ENCODE results near the gene NBEA.
"Not testable (repeated sequence)": the region's sequence is repeated elsewhere in the genome, so short reads cannot be mapped to it uniquely, and the experiment has no call there.

Gene NBEA, protein sequence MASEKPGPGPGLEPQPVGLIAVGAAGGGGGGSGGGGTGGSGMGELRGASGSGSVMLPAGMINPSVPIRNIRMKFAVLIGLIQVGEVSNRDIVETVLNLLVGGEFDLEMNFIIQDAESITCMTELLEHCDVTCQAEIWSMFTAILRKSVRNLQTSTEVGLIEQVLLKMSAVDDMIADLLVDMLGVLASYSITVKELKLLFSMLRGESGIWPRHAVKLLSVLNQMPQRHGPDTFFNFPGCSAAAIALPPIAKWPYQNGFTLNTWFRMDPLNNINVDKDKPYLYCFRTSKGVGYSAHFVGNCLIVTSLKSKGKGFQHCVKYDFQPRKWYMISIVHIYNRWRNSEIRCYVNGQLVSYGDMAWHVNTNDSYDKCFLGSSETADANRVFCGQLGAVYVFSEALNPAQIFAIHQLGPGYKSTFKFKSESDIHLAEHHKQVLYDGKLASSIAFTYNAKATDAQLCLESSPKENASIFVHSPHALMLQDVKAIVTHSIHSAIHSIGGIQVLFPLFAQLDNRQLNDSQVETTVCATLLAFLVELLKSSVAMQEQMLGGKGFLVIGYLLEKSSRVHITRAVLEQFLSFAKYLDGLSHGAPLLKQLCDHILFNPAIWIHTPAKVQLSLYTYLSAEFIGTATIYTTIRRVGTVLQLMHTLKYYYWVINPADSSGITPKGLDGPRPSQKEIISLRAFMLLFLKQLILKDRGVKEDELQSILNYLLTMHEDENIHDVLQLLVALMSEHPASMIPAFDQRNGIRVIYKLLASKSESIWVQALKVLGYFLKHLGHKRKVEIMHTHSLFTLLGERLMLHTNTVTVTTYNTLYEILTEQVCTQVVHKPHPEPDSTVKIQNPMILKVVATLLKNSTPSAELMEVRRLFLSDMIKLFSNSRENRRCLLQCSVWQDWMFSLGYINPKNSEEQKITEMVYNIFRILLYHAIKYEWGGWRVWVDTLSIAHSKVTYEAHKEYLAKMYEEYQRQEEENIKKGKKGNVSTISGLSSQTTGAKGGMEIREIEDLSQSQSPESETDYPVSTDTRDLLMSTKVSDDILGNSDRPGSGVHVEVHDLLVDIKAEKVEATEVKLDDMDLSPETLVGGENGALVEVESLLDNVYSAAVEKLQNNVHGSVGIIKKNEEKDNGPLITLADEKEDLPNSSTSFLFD (N-terminal part only)

DNA sequence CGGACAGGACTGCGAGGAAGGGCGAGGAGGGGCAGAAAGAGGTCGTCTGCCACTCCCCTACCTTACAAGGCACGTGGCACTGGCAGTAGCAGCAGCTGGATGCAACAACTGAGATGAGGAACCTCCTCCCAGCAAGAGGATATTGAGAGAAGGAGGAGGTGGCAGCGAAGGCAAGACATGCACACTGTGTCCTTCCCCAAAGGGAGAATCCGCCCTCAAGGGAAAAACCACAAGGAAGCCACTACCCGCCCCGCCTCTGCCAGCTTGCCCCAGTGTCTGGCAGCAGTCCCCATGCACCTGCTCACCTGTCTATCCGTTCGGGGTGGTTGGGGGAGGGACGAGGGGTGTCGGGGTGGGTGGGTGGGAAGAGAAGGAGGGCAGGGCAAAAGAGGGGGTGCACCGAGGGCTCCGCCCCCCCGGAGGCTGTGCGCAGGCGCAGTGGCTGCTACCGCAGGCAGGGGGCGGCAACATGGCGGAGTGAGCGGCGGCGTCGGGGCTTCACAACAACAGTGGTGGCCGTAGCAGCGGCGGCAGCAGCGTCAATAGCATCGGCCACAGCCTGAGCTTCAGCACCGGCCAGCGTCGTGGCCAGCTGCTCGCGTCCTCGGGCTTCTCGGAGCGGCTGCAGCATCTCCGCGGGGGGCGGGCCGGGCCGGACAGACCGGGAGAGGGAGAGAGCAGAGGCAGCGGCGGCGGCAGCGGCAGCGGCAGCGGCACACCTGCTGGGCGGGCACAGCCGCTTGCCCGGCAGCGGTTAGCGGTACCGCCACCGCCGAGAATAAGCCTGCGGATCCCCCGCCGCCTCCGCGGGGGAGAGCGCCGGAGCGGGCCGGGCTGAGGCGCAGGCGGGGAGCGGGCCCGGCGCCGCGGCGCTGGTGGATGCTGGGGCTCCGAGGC, at the start of gene NBEA:
Gene NBEA, plus strand, starts transcription at position 436 of the 897 bp plus-strand sequence. CDS start 551 bp downstream, outside the sequence.
- peak; percentile 16 for DNase-seq (ENCODE audit: low read depth)

DNA sequence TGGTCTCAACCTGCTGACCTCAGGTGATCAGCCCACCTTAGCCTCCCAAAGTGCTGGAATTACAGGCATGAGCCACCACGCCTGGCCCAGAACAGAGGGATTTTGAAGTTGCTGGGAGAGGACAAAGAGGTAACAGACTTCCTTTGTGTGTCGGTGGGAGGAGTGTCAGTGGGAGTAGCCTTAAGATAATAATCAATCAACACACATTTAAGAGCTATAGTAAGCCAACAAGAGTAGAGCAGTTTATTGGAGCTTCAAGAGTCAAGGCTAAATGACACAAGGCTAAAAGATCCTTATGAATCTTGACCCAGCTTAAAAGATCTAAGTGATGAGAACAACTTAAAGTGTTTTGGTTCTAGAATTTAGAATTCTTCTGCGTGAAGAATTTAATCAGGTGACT, 47.3 kb upstream of the NBEA start:
- DNase-seq (ENCODE audit: low read depth) = no peak

DNA sequence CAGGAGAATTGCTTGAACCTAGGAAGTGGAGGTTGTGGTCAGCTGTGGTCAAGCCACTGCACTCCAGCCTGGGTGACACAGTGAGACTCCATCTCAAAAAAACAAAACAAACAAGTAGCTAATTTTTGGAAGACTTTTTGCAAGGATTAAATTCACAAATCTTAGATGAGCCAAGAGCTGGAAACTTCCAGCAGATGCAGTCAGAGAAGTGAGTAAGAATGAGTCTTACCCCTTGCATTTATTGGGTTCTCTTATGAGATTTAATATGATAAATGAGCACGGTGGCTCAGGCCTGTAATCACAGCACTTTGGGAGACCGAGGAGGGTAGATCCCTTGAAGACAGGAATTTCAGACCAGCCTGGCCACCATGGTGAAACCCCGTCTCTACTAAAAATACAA, 44.9 kb upstream of the NBEA start:
- no peak for DNase-seq (ENCODE audit: low read depth)

GRCh38 chr13:34899888-34900287, 42.2 kb upstream of the NBEA start:
- DNase-seq (ENCODE audit: low read depth) = no peak

DNA sequence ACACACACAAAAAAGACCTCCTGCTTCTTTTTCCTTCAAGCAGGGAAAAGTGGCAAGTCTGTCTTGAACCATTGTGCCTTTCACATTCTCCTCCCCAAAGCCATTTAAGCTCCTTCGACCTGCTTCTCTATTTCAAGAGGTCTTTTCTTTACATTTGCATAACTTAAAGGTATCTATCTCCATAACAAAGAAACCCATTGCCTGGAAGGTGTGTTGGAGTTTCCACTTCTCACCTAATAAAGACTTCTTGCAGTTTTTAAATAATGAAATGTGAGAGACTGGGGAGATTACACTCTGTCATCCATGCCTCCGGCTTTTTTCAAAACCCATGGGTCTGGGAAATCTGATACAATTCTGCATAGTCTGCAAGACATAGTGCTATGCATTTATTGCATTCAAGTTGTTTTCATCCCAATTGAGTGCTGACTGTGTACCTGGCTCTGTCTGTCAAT, 41.8 kb upstream of the NBEA start:
- DNase-seq (ENCODE audit: low read depth) = no peak

DNA sequence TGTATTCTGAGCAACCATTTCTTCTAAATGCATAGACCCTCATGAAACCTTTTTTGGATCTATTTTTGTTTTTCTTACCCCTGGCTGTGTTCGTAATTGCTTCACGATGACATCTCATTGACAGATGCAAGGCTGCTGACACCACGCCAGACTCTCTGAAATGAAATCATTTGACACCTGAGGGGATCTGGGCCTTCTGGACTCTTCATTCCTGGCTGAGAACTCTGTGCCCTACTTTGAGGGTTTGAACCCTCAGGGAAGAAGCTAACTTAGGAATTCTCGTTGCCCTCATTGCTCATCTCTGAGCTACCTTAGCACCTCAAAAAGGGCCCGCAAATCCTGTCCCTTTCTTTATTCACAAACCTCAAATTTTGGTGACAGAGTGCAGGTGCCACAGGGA, 40.5 kb upstream of the NBEA start:
- DNase-seq (ENCODE audit: low read depth) = no peak

GRCh38 chr13:34911159-34911558, 30.9 kb upstream of the NBEA start:
- no peak for DNase-seq (ENCODE audit: low read depth)

DNA sequence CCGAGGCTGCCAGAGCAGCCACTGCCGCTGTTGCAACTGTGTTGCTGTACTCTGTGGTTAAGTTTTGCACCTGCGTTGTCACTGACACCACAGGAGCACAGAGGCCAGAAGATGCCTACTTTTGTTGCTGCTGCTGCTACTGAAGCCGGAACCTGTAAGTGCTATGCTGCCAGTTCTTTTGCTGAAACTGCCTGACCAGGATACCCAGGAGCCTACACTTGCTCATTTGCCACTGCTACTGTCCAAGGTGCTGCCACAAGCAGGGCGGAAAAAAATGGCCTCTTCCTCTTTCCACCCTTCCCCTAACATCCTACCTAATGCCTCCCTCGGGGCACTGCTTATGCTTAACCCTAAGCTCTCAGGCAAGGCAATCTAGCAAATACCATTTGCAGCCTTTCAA, 29.0 kb upstream of the NBEA start:
- no peak for DNase-seq (ENCODE audit: low read depth)

- DNase-seq (ENCODE audit: low read depth) = no peak
These were observed 27.7 kb upstream of the NBEA start for GRCh38 chr13:34914416-34914815.

DNA sequence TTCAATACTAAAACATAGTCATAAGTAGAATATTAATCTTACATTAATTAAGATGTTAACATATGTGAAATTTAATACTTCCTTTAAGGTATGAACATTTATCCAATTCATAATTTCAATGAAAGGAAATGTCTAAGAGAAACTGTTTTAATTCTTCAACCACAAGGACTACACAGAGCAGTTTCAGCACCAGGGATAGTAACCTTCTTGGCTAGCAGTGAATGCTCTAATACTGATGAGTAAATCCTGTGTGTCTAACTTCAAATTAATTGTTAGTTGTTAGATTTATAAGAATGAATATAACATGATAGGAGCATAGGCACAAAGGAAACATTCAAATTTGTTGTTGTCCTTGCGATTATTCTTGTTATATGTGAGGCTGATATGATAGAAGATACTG, 15.6 kb upstream of the NBEA start:
- DNase-seq (ENCODE audit: low read depth) = peak; percentile 8

GRCh38 chr13:34928676-34929075, 13.4 kb upstream of the NBEA start:
- DNase-seq (ENCODE audit: low read depth) = not testable (repeated sequence)

DNA sequence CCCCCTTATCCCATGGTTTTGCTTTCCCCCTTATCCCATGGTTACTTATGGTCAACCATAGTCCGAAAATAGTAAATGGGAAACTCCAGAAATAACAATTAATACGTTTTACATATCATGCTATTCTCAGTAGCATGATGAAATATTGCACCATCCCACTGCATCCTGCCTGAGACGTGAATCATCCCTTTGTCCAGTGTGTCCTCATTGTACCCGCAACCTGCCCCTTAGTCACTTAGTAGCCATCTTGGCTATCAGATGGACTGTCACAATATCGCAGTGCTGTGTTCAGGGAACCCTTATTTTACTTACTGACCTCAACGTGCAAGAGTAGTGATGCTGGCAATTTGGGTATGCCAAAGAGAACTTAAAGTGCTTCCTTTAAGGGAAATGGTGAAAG, 10.5 kb upstream of the NBEA start:
- no peak for DNase-seq (ENCODE audit: low read depth)

DNA sequence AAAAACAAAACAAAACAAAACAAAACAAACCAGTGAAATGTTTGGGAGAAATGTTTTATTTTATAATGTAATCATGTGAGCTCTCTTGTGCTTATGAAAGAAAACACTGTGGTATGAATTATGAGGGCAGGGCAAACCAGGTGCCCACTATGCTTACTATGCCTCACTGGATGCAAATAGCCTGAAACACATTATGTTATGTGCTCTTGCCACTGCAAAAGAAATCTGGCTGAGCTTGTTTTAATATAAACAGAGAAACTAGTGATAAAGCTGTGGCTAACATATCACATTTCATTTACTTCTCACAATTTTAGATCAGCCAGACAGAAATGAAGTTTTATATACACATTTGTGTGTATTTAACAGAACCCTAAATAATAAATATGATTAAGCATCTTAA, 8.7 kb upstream of the NBEA start:
- DNase-seq (ENCODE audit: low read depth) = no peak

- DNase-seq (ENCODE audit: low read depth) = no peak
These were observed 8.3 kb upstream of the NBEA start for GRCh38 chr13:34933786-34934185.

- no peak for DNase-seq (ENCODE audit: low read depth)
These were observed 6.2 kb upstream of the NBEA start for GRCh38 chr13:34935841-34936240.

- no peak for DNase-seq (ENCODE audit: low read depth)
These were observed 2.3 kb upstream of the NBEA start for GRCh38 chr13:34939771-34940170.

- no peak for DNase-seq (ENCODE audit: low read depth)
These were observed 635 bp upstream of the NBEA start for GRCh38 chr13:34941436-34941834.

DNA sequence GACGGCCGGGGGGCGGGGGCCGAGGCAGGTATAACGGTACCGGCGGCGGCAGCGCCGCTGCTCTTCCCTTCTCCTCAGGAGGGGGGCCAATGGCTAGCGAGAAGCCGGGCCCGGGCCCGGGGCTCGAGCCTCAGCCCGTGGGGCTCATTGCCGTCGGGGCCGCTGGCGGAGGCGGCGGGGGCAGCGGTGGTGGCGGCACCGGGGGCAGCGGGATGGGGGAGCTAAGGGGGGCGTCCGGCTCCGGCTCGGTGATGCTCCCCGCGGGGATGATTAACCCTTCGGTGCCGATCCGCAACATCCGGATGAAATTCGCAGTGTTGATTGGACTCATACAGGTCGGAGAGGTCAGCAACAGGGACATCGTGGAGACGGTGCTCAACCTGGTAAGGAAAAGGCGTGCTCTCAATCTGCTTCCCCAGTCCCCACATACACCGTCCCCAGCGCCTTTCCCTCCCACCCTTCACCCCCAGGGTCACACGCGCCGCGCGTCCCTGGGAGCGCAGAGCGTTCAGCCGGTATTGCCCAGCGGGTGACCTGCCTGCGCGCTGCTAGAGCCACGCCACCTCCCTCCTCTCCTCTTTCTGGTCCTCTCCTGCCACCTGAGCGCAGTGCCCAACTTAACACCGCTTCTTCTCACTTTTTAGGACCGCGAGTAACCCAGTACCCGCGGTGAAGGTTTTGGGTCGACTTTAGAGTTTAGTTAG, 814 bp downstream of the NBEA start:
- DNase-seq (ENCODE audit: low read depth) = no peak

GRCh38 chr13:34943436-34944273, 1.6 kb downstream of the NBEA start:
- DNase-seq (ENCODE audit: low read depth) = no peak

- no peak for DNase-seq (ENCODE audit: low read depth)
These were observed 2.2 kb downstream of the NBEA start for GRCh38 chr13:34944274-34944634.
